SK-N-SH treated with all-trans-retinoic acid at 6 μM for 48 hours (cell line): ENCODE results near the gene PPP1R15B.

Experiments
- ATAC-seq: fragments of 200-7000 bp; cut with Tn5 transposase; 3 replicates; pipeline ENCODE4 v1.9.1; 2020; ENCODE audit warnings: mild to moderate bottlenecking, moderate library complexity
- ARNTL ChIP-seq: fragments of 450-650 bp; formaldehyde crosslinking; IDR thresholded peaks from 2 replicates; pipeline ENCODE4 v1.5.0; 2020; ENCODE audit warnings: low read depth, mild to moderate bottlenecking, moderate library complexity, borderline replicate concordance
- BACH2 ChIP-seq: fragments of 250-450 bp; sonication (Bioruptor Pico); IDR thresholded peaks from 2 replicates; pipeline ENCODE4 v1.9.0; 2021; ENCODE audit warnings: mild to moderate bottlenecking, borderline replicate concordance
- CSDC2 ChIP-seq: fragments of 250-450 bp; sonication (Bioruptor Pico); IDR thresholded peaks from 2 replicates; pipeline ENCODE4 v1.5.0; 2020; ENCODE audit warnings: mild to moderate bottlenecking, moderate library complexity
- ESRRG ChIP-seq: fragments of 250-450 bp; sonication (Bioruptor Pico); IDR thresholded peaks from 2 replicates; pipeline ENCODE4 v1.6.1; 2021; ENCODE audit warnings: mild to moderate bottlenecking
- GLIS3 ChIP-seq: fragments of 250-450 bp; sonication (Bioruptor Pico); IDR thresholded peaks from 2 replicates; pipeline ENCODE4 v1.5.0; 2020; ENCODE audit warnings: mild to moderate bottlenecking, moderate library complexity
- ISL1 ChIP-seq: fragments of 250-450 bp; sonication (Bioruptor Pico); IDR thresholded peaks from 2 replicates; pipeline ENCODE4 v2.1.2; 2022; ENCODE audit warnings: mild to moderate bottlenecking, moderate library complexity
- OSR1 ChIP-seq: fragments of 250-450 bp; sonication (Bioruptor Pico); IDR thresholded peaks from 2 replicates; pipeline ENCODE4 v1.8.0; 2022; ENCODE audit warnings: moderate library complexity, mild to moderate bottlenecking, inconsistent platforms
- PATZ1 ChIP-seq: fragments of 250-450 bp; sonication (Bioruptor Pico); IDR thresholded peaks from 2 replicates; pipeline ENCODE4 v1.8.0; 2020; ENCODE audit warnings: mild to moderate bottlenecking, moderate library complexity, borderline replicate concordance
- POU6F1 ChIP-seq: fragments of 250-450 bp; sonication (Bioruptor Pico); IDR thresholded peaks from 2 replicates; pipeline ENCODE4 v1.8.0; 2021; ENCODE audit warnings: low read depth, mild to moderate bottlenecking, moderate library complexity, borderline replicate concordance
- PPARA ChIP-seq: fragments of 250-450 bp; sonication (Bioruptor Pico); IDR thresholded peaks from 2 replicates; pipeline ENCODE4 v1.5.0; 2020; ENCODE audit warnings: mild to moderate bottlenecking, borderline replicate concordance
- RARB ChIP-seq: fragments of 250-450 bp; sonication (Bioruptor Pico); IDR thresholded peaks from 2 replicates; pipeline ENCODE4 v1.8.0; 2021; ENCODE audit warnings: mild to moderate bottlenecking, moderate library complexity
- SNAI2 ChIP-seq: fragments of 250-450 bp; sonication (Bioruptor Pico); IDR thresholded peaks from 2 replicates; pipeline ENCODE4 v1.5.0; 2020; ENCODE audit warnings: mild to moderate bottlenecking, moderate library complexity
- TCF4 ChIP-seq: fragments of 250-450 bp; sonication (Bioruptor Pico); IDR thresholded peaks from 2 replicates; pipeline ENCODE4 v1.8.0; 2021; ENCODE audit warnings: mild to moderate bottlenecking, moderate library complexity, borderline replicate concordance
- TOX ChIP-seq: fragments of 250-450 bp; sonication (Bioruptor Pico); IDR thresholded peaks from 2 replicates; pipeline ENCODE4 v1.8.0; 2021; ENCODE audit warnings: mild to moderate bottlenecking, moderate library complexity, borderline replicate concordance
- TSHZ2 ChIP-seq: fragments of 250-450 bp; sonication (Bioruptor Pico); IDR thresholded peaks from 2 replicates; pipeline ENCODE4 v1.5.0; 2020; ENCODE audit warnings: mild to moderate bottlenecking, moderate library complexity
- ZC3H10 ChIP-seq: fragments of 250-450 bp; sonication (Bioruptor Pico); IDR thresholded peaks from 2 replicates; pipeline ENCODE4 v1.5.1; 2021; ENCODE audit warnings: mild to moderate bottlenecking, moderate library complexity
- ZFP3 ChIP-seq: fragments of 250-450 bp; sonication (Bioruptor Pico); IDR thresholded peaks from 2 replicates; pipeline ENCODE4 v1.5.0; 2020; ENCODE audit warnings: mild to moderate bottlenecking, moderate library complexity
- ZFP30 ChIP-seq: fragments of 450-650 bp; formaldehyde crosslinking; IDR thresholded peaks from 2 replicates; pipeline ENCODE4 v1.5.0; 2022; ENCODE audit warnings: mild to moderate bottlenecking, moderate library complexity
- ZNF565 ChIP-seq: fragments of 450-650 bp; formaldehyde crosslinking; conservative IDR thresholded peaks from 2 replicates; pipeline ENCODE4 v1.5.0; 2020; ENCODE audit warnings: low read depth, mild to moderate bottlenecking, moderate library complexity
- ZNF70 ChIP-seq: fragments of 450-650 bp; formaldehyde crosslinking; IDR thresholded peaks from 2 replicates; pipeline ENCODE4 v1.5.0; 2020; ENCODE audit warnings: mild to moderate bottlenecking, moderate library complexity
- ZNF8 ChIP-seq: fragments of 450-650 bp; formaldehyde crosslinking; IDR thresholded peaks from 2 replicates; pipeline ENCODE4 v1.5.0; 2020; ENCODE audit warnings: mild to moderate bottlenecking, moderate library complexity
- TF ChIP-seq, protein P1 (sequence below): fragments of 250-450 bp; sonication (Bioruptor Pico); IDR thresholded peaks from 2 replicates; pipeline ENCODE4 v1.5.1; 2021; ENCODE audit warnings: mild to moderate bottlenecking, moderate library complexity
- TF ChIP-seq, protein P2 (sequence below): fragments of 250-450 bp; sonication (Bioruptor Pico); IDR thresholded peaks from 2 replicates; pipeline ENCODE4 v1.5.1; 2020; ENCODE audit warnings: low read depth, mild to moderate bottlenecking, moderate library complexity

PPP1R15B gene

GRCh38 chr1:204377800-204378668, 33.6 kb downstream of the PPP1R15B start:
- peak; percentile 82 for ATAC-seq
- TF ChIP-seq TOX, result no peak
- TF ChIP-seq TCF4 (CRISPR knock-in tag), result no peak
- TF ChIP-seq ISL1 (CRISPR knock-in tag), result no peak
- no peak for TF ChIP-seq OSR1 (CRISPR knock-in tag)
- no peak for TF ChIP-seq BACH2 (CRISPR knock-in tag)
- TF ChIP-seq, protein P1, sequence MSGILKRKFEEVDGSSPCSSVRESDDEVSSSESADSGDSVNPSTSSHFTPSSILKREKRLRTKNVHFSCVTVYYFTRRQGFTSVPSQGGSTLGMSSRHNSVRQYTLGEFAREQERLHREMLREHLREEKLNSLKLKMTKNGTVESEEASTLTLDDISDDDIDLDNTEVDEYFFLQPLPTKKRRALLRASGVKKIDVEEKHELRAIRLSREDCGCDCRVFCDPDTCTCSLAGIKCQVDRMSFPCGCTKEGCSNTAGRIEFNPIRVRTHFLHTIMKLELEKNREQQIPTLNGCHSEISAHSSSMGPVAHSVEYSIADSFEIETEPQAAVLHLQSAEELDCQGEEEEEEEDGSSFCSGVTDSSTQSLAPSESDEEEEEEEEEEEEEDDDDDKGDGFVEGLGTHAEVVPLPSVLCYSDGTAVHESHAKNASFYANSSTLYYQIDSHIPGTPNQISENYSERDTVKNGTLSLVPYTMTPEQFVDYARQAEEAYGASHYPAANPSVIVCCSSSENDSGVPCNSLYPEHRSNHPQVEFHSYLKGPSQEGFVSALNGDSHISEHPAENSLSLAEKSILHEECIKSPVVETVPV (CRISPR knock-in tag), result no peak
- no peak for TF ChIP-seq TSHZ2
- no peak for TF ChIP-seq ARNTL (CRISPR knock-in tag)
- no peak for TF ChIP-seq ESRRG (CRISPR knock-in tag)
- no peak for TF ChIP-seq ZNF8 (CRISPR knock-in tag)
- TF ChIP-seq ZNF70 (CRISPR knock-in tag), result no peak
- no peak for TF ChIP-seq GLIS3 (CRISPR knock-in tag)
- TF ChIP-seq ZFP30 (CRISPR knock-in tag), result no peak
- no peak for TF ChIP-seq ZNF565 (CRISPR knock-in tag)
- TF ChIP-seq CSDC2 (CRISPR knock-in tag), result no peak
- TF ChIP-seq PPARA (CRISPR knock-in tag), result no peak

DNA sequence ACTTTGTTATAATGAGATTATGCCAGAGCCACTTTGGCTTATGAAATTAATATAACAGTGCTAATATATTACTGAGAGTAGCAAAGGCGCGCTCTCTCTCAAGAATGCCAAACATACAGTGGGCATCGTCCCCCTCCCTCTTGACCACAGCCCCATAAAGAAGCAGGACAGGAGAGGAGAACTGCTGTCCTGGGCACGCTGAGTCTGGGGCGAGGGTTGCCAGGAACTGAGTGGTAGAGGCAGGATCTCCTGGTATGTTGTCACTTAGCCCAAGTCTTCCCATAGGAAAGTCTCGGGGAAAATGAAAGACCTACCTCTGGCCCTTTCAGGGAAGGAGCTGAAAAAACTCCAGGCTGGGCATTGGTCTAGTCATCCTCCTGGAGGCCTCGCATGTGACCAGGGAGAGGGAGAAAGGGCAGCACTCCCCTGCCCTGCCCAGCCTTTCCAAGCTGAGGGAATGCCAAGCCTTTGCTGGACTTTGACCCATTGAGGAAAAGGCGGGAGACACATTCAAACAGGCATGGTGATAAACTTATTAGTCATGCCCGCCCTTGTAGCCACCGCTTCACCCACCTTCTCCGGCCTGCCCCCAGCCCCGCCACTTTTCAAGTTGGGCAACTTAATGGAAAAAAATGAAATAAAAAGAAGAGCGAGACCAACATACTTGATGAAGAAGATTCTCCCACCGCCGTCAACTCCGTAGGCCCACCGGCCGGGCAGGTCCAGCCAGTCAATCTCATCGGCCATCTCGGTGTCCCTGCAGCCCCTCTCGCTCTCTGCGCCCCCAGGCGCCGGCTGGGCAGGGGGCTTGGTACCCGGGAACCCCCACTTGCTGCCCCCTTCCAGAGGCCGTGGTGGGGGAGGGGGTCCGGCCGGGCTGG, 34.5 kb downstream of the PPP1R15B start:
- no peak for ATAC-seq
- no peak for TF ChIP-seq TCF4 (CRISPR knock-in tag)
- TF ChIP-seq POU6F1 (CRISPR knock-in tag), result no peak
- TF ChIP-seq ZFP3, result no peak
- TF ChIP-seq ZNF8 (CRISPR knock-in tag), result no peak
- TF ChIP-seq RARB, result no peak
- TF ChIP-seq ZNF70 (CRISPR knock-in tag), result no peak
- TF ChIP-seq ZFP30 (CRISPR knock-in tag), result no peak
- no peak for TF ChIP-seq ZC3H10
- no peak for TF ChIP-seq SNAI2
- no peak for TF ChIP-seq ARNTL (CRISPR knock-in tag)
- TF ChIP-seq, protein P1 (CRISPR knock-in tag), result no peak
- TF ChIP-seq CSDC2 (CRISPR knock-in tag), result no peak
- no peak for TF ChIP-seq PATZ1 (CRISPR knock-in tag)
- TF ChIP-seq ESRRG (CRISPR knock-in tag), result no peak
- no peak for TF ChIP-seq ISL1 (CRISPR knock-in tag)
- TF ChIP-seq PPARA (CRISPR knock-in tag), result no peak
- TF ChIP-seq ZNF565 (CRISPR knock-in tag), result no peak
- TF ChIP-seq, protein P2, sequence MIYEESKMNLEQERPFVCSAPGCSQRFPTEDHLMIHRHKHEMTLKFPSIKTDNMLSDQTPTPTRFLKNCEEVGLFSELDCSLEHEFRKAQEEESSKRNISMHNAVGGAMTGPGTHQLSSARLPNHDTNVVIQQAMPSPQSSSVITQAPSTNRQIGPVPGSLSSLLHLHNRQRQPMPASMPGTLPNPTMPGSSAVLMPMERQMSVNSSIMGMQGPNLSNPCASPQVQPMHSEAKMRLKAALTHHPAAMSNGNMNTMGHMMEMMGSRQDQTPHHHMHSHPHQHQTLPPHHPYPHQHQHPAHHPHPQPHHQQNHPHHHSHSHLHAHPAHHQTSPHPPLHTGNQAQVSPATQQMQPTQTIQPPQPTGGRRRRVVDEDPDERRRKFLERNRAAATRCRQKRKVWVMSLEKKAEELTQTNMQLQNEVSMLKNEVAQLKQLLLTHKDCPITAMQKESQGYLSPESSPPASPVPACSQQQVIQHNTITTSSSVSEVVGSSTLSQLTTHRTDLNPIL, result no peak
- TF ChIP-seq TOX, result no peak
- TF ChIP-seq BACH2 (CRISPR knock-in tag), result no peak
